Spleen (tissue), 11 donors: ENCODE data around the gene ERICH6. TPM values are rescaled to one million over a fixed set of nuclear protein-coding genes. Genes with fewer than 3 reads are reported as not detected.

ENCODE experiments used
- DNase-seq: peaks from one replicate; pipeline ENCODE4 v3.0.0-alpha.2; 2020
- H3K27ac ChIP-seq, 8 donors: fragments of 200-600 bp; sonication (generic) in 7 of 8; 1 replicate in 4 of 8; 2 replicates in 4 of 8; pipeline versions ENCODE4 v1.5.0 to v1.8.0; 2016 to 2021; ENCODE audit warnings: inconsistent platforms in 4 of 8, mild to moderate bottlenecking in 4 of 8, moderate library complexity in 1 of 8
- H3K27me3 ChIP-seq, 7 donors: fragments of 200-600 bp; sonication (generic) in 6 of 7; replicated peaks in 1 of 7; 1 replicate in 4 of 7; 2 replicates in 3 of 7; pipeline versions ENCODE4 v1.5.0 to v1.8.0; 2016 to 2021; ENCODE audit warnings: inconsistent platforms in 3 of 7, mild to moderate bottlenecking in 1 of 7
- H3K36me3 ChIP-seq, 6 donors: fragments of 200-600 bp; sonication (generic) in 5 of 6; 1 replicate in 4 of 6; 2 replicates in 2 of 6; pipeline versions ENCODE4 v1.5.0 to v1.8.0; 2016 to 2021; ENCODE audit warnings: inconsistent platforms in 2 of 6
- H3K4me1 ChIP-seq, 6 donors: fragments of 200-600 bp; sonication (generic) in 5 of 6; 1 replicate in 3 of 6; 2 replicates in 3 of 6; pipeline versions ENCODE4 v1.5.0 to v1.8.0; 2016 to 2021; ENCODE audit warnings: inconsistent platforms in 3 of 6
- H3K4me3 ChIP-seq, 8 donors: fragments of 200-600 bp; sonication (generic) in 7 of 8; 1 replicate in 4 of 8; 2 replicates in 4 of 8; pipeline versions ENCODE4 v1.5.0 to v1.8.0; 2016 to 2021; ENCODE audit warnings: inconsistent platforms in 4 of 8, mild to moderate bottlenecking in 4 of 8, moderate library complexity in 2 of 8
- H3K9me3 ChIP-seq, 8 donors: fragments of 200-600 bp; sonication (generic) in 7 of 8; 1 replicate in 4 of 8; 2 replicates in 4 of 8; pipeline versions ENCODE4 v1.5.0 to v1.8.0; 2016 to 2021; ENCODE audit warnings: inconsistent platforms in 4 of 8
- POLR2A ChIP-seq, 3 donors: fragments of 450-650 bp; IDR thresholded peaks; one replicate each; pipeline ENCODE4 v1.5.1; 2017; ENCODE audit warnings: antibody characterized with exemption in 3 of 3, mild to moderate bottlenecking in 1 of 3
- POLR2AphosphoS5 ChIP-seq, 3 donors: sonication (generic); formaldehyde crosslinking; IDR thresholded peaks; one replicate each; pipeline ENCODE4 v1.5.1; 2017; ENCODE audit warnings: antibody characterized with exemption in 3 of 3
- WGBS, 5 donors: extraction: QIAGEN DNeasy Blood & Tissue Kit in 3 of 5; methylation state at CpG; one replicate each; pipeline versions ENCODE4 v1.1.5 to v1.1.7; 2013 to 2018; 5-methylcytosine and 5-hydroxymethylcytosine counted together
- intact Hi-C: fragments of 100-400 bp; cut with DNase I; formaldehyde crosslinking; loops from one replicate; pipeline ENCODE4 v1.15.0; 2023; ENCODE audit warnings: low total_unique reads
- polyA plus RNA-seq, 3 donors: library from polyadenylated mRNA; stranded (reverse); fragments of 200-250 nt; gene quantifications; one replicate each; pipeline ENCODE4 v1.2.1, GENCODE V29; 2013
- total RNA-seq, 7 donors: library from RNA; depleted of rRNA in 3 of 7; stranded (reverse); fragments of >200 nt in 3 of 7; fragmentation: NEBNext Ultra II Directional in 4 of 7; extraction: Animal tissue kit (Norgen Biotek cat#: 25700) in 4 of 7; gene quantifications; one replicate each; pipeline versions ENCODE4 v1.1.0 to v1.2.1, GENCODE V29; 2016 to 2021
- TF ChIP-seq, protein P1 (sequence below), 11 experiments: fragments of 200-600 bp in 7 of 11; fragments of 450-650 bp in 4 of 11; sonication (generic) in 4 of 11; IDR thresholded peaks in 8 of 11; conservative IDR thresholded peaks in 3 of 11; 1 replicate in 7 of 11; 2 replicates in 4 of 11; pipeline versions ENCODE4 v1.4.0 to v1.8.0; 2016 to 2021; ENCODE audit warnings: antibody characterized with exemption in 11 of 11, inconsistent platforms in 4 of 11, mild to moderate bottlenecking in 1 of 11
- donor health status: healthy with polysubstance abuse.
- donor health status: DM: no; HTN: no; CAD: no; lungs with moderate emphysema.
- donor health status: DM: no; HTN: no; CAD: no.
- donor health status: Bipolar disorder and iron deficiency.
- donor health status: healthy.
- donor health status: DM: no; HTN: no; CAD: no.
- donor health status: DM: yes; HTN: yes; CAD: no.

The ERICH6 gene
- total and polyA plus RNA-seq, 10 donors = not detected

DNA sequence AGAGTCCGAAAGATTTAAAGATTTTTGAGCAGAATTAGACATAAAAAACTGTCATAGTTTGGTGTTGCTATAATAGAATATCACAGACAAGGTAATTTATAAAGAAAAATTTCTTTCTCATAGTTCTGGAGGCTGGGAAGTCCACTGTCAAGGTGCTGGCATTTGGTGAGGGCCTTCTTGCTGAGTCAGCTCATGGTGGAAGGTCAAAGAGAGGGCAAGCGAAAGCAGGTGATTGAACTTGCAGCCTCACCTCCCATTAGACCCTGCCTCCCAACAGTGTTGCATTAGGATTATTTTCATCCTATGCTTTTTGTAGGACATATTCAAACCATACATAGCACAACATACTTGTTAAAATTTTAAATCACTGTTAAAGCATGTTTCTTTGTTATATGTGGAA lies 90.7 kb downstream of the ERICH6 start:
- Histone ChIP-seq H3K27ac (no peak overlapping the region), H3K4me3 (no peak overlapping the region), H3K9me3 (no peaks in the 10 kb centered on the region), H3K36me3 (peaks cover 0 to 32% (median 12%) of the 10 kb centered on the region in 6 donors), H3K4me1 (peaks cover 14 to 81% (median 49%) of the 10 kb centered on the region in 6 donors), H3K27me3 (no peaks in the 10 kb centered on the region)
- TF ChIP-seq, protein P1, sequence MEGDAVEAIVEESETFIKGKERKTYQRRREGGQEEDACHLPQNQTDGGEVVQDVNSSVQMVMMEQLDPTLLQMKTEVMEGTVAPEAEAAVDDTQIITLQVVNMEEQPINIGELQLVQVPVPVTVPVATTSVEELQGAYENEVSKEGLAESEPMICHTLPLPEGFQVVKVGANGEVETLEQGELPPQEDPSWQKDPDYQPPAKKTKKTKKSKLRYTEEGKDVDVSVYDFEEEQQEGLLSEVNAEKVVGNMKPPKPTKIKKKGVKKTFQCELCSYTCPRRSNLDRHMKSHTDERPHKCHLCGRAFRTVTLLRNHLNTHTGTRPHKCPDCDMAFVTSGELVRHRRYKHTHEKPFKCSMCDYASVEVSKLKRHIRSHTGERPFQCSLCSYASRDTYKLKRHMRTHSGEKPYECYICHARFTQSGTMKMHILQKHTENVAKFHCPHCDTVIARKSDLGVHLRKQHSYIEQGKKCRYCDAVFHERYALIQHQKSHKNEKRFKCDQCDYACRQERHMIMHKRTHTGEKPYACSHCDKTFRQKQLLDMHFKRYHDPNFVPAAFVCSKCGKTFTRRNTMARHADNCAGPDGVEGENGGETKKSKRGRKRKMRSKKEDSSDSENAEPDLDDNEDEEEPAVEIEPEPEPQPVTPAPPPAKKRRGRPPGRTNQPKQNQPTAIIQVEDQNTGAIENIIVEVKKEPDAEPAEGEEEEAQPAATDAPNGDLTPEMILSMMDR (IDR thresholded peaks at IDR 0.05 in 8 of 11, conservative IDR thresholded peaks at IDR 0.05 in 3 of 11) = no peak
- TF ChIP-seq POLR2AphosphoS5 (IDR thresholded peaks at IDR 0.05) (no peak), POLR2A (IDR thresholded peaks at IDR 0.05) (no peak)
- 90 to 99% (median 95%) methylated on average over 2 of the region's 2 CpGs for WGBS, 5 donors
- no peak for DNase-seq
- intact Hi-C loops = no loop called here

GRCh38 chr3:150612494-150612893 lies 91.2 kb downstream of the ERICH6 start:
- 76 to 97% (median 89%) methylated on average over 1 of the region's 1 CpG for WGBS, 5 donors
- DNase-seq = no peak
- Histone ChIP-seq H3K36me3 (peaks cover 0 to 29% (median 12%) of the 10 kb centered on the region in 6 donors), H3K9me3 (no peaks in the 10 kb centered on the region), H3K27me3 (no peaks in the 10 kb centered on the region), H3K4me1 (peaks cover 16 to 81% (median 55%) of the 10 kb centered on the region in 6 donors), H3K27ac (no peak overlapping the region), H3K4me3 (no peak overlapping the region)
- intact Hi-C loops = no loop called here
- no peak for TF ChIP-seq POLR2A (IDR thresholded peaks at IDR 0.05)
- TF ChIP-seq, protein P1 (IDR thresholded peaks at IDR 0.05 in 8 of 11, conservative IDR thresholded peaks at IDR 0.05 in 3 of 11) = no peak
- TF ChIP-seq POLR2AphosphoS5 (IDR thresholded peaks at IDR 0.05) = no peak

DNA sequence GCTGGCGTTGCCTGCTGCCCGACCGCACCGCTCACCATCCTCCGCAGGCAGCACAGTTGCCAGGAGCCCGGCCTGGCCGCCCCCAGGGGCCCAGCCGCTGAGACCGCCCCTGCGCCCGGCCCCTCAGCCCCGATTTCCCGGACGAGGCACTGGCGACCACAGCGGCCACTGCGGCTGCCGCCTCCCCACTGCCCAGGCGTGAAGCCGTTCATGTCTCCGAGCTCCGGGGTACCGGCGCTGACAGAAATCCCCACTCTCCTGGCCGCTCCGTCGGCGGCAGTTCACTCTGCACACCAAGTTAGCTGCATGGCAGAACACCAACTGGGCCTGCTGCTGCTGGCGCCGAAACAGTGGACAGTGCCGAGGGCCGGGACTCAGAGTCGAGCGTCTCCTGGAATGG lies 92.1 kb downstream of the ERICH6 start:
- no peaks in the 10 kb centered on the region for H3K27me3 ChIP-seq
- TF ChIP-seq POLR2A (IDR thresholded peaks at IDR 0.05) = no peak
- TF ChIP-seq POLR2AphosphoS5 (IDR thresholded peaks at IDR 0.05) = peak in 1 of 3 donors; percentile 50
- TF ChIP-seq, protein P1 (IDR thresholded peaks at IDR 0.05 in 8 of 11, conservative IDR thresholded peaks at IDR 0.05 in 3 of 11) = no peak
- peaks cover 0 to 29% (median 12%) of the 10 kb centered on the region in 6 donors for H3K36me3 ChIP-seq
- no peaks in the 10 kb centered on the region for H3K9me3 ChIP-seq
- intact Hi-C loops = no loop called here
- H3K4me3 ChIP-seq = no peak overlapping the region
- 97 to 99% (median 98%) methylated on average over 34 of the region's 34 CpGs for WGBS, 5 donors
- H3K27ac ChIP-seq = no peak overlapping the region
- DNase-seq = peak; percentile 73
- H3K4me1 ChIP-seq = peaks cover 20 to 81% (median 61%) of the 10 kb centered on the region in 6 donors

DNA sequence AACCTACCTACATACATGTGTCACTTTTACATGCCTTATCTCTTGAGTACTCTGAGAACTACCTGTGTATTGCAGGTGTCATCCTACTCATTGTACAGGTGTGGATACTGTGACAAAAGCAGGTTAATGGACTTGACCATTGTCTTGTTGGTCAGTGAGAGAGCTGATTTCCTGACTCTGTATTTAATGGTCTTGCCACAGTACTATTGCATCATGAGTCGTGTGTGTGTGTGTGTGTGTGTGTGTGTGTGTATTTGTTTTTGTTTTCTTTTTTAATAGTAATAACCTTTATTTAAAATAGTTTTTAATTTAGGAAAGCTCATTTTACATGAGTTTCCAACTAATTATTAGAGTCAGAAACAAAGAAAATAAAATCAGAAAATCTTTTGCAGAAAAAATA lies 92.9 kb downstream of the ERICH6 start:
- H3K27ac ChIP-seq = no peak overlapping the region
- H3K36me3 ChIP-seq = peaks cover 0 to 32% (median 12%) of the 10 kb centered on the region in 6 donors
- no peaks in the 10 kb centered on the region for H3K9me3 ChIP-seq
- 28 to 80% (median 30%) methylated on average over 1 of the region's 1 CpG for WGBS, 5 donors
- H3K4me3 ChIP-seq = no peak overlapping the region
- H3K4me1 ChIP-seq = peaks cover 25 to 88% (median 70%) of the 10 kb centered on the region in 6 donors
- no peak for TF ChIP-seq POLR2AphosphoS5 (IDR thresholded peaks at IDR 0.05)
- TF ChIP-seq POLR2A (IDR thresholded peaks at IDR 0.05) = no peak
- TF ChIP-seq, protein P1 (IDR thresholded peaks at IDR 0.05 in 8 of 11, conservative IDR thresholded peaks at IDR 0.05 in 3 of 11) = no peak
- DNase-seq = no peak
- no peaks in the 10 kb centered on the region for H3K27me3 ChIP-seq
- intact Hi-C loops = no loop called here
